UCSD-AML1 (cell line): Measurements from ENCODE around the gene MRTFA.

Experiments used
- DNase-seq: peaks from one replicate; lab custom pipeline; 2025; ENCODE audit not compliant: unreplicated experiment; lab: John Stamatoyannopoulos, UW

MRTFA gene

GRCh38 chr22:40415531-40416266, 220.8 kb downstream of the MRTFA start:
- peak; percentile 58 for DNase-seq

- DNase-seq: no peak
Observed at GRCh38 chr22:40414838-40415505, 221.5 kb downstream of the MRTFA start.

GRCh38 chr22:40414311-40414710, 222.2 kb downstream of the MRTFA start:
- DNase-seq: no peak

- no peak for DNase-seq
Observed at GRCh38 chr22:40413873-40414272, 222.6 kb downstream of the MRTFA start.

- no peak for DNase-seq
Observed at GRCh38 chr22:40412441-40412840, 224.1 kb downstream of the MRTFA start.

- no peak for DNase-seq
Observed at GRCh38 chr22:40411506-40411861, 225.0 kb downstream of the MRTFA start.

- DNase-seq: no peak
Observed at GRCh38 chr22:40410731-40411505, 225.6 kb downstream of the MRTFA start.

- DNase-seq: no peak
Observed at GRCh38 chr22:40410272-40410671, 226.2 kb downstream of the MRTFA start.

- no peak for DNase-seq
Observed at GRCh38 chr22:40409613-40410113, 226.9 kb downstream of the MRTFA start.

- DNase-seq: no peak
Observed at GRCh38 chr22:40408718-40409612, 227.6 kb downstream of the MRTFA start.

- DNase-seq: no peak
Observed at GRCh38 chr22:40407831-40408717, 228.4 kb downstream of the MRTFA start.

- no peak for DNase-seq
Observed at GRCh38 chr22:40407021-40407761, 229.3 kb downstream of the MRTFA start.

GRCh38 chr22:40406063-40406890, 230.2 kb downstream of the MRTFA start:
- no peak for DNase-seq

- DNase-seq: no peak
Observed at GRCh38 chr22:40405178-40406062, 231.1 kb downstream of the MRTFA start.

GRCh38 chr22:40404251-40405177, 232.0 kb downstream of the MRTFA start:
- no peak for DNase-seq

- DNase-seq: no peak
Observed at GRCh38 chr22:40403651-40404050, 232.9 kb downstream of the MRTFA start.
